HFFc6 (cell line): ENCODE measurements around the gene BCR. TPM values are rescaled to one million over a fixed set of nuclear protein-coding genes. Genes with fewer than 3 reads are reported as not detected.

Experiments
- DNase-seq: peaks from one replicate; pipeline ENCODE4 v3.0.0-alpha.2; 2018
- H3K27ac Mint-ChIP-seq: 2 replicates; pipeline ENCODE4 v1.8.0; 2020; ENCODE audit warnings: mild to moderate bottlenecking, mixed read lengths
- H3K27me3 Mint-ChIP-seq: 2 replicates; pipeline ENCODE4 v1.8.0; 2021; ENCODE audit warnings: mild to moderate bottlenecking, moderate library complexity, mixed read lengths; ENCODE audit not compliant: insufficient read depth
- H3K36me3 Mint-ChIP-seq: 2 replicates; pipeline ENCODE4 v1.8.0; 2021; ENCODE audit warnings: low read depth, mixed read lengths
- H3K4me1 Mint-ChIP-seq: 2 replicates; pipeline ENCODE4 v1.8.0; 2020; ENCODE audit warnings: low read depth, mixed read lengths
- H3K4me3 Mint-ChIP-seq: 2 replicates; pipeline ENCODE4 v1.8.0; 2020; ENCODE audit warnings: mild to moderate bottlenecking, moderate library complexity, mixed read lengths
- H3K9me3 Mint-ChIP-seq: 2 replicates; pipeline ENCODE4 v1.8.0; 2020; ENCODE audit warnings: mild to moderate bottlenecking, mixed read lengths
- total RNA-seq, 6 experiments: library from RNA; stranded (reverse); fragmentation: NEBNext Ultra II Directional; extraction: Animal tissue kit (Norgen Biotek cat#: 25700); gene quantifications; 2 replicates in 1 of 6; 3 replicates in 5 of 6; pipeline ENCODE4 v1.2.3, GENCODE V29; 2021
- TF ChIP-seq, protein P1 (sequence below): fragments of 200-600 bp; sonication (generic); IDR thresholded peaks from 2 replicates; pipeline ENCODE4 v1.5.0; 2021; ENCODE audit warnings: antibody characterized with exemption, mild to moderate bottlenecking

Gene BCR
- total RNA-seq, 6 experiments from 2014 or later: 28.0 to 41.3 (median 31.3) TPM

DNA sequence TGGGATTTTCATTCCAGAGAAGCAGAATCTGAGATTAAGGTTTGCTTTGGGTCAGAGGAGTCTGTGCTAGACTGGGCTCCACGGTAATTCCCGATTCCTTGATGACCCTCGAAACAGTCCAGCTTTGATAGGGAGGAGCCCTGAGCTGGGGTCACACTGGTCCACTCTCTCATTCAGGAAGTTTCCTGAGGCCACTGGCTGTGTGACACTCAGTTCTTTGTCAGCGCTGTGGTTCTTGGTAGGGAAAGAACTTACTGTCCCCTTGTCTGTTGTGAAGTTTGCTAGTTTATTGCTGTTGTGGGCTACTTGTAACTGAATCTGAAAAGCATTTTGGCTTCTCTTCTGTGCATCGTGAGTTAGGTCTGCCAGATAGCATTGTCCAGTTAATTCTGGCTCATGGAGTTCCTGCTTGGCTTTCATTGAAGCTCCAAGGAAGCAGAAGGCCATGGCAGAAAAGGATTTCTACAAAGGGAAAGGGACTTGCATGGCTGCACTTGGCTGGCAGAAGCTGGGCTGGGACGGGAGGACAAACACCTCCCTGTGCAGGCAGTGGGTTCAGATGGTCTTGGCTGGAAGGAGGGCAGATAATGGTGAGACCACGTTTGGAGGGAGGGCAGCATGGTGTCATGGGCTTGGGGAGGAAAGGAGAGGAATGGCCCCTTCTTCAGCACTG lies 23.3 kb downstream of the BCR start:
- Mint-ChIP-seq H3K4me1 (peaks cover 9% of the 10 kb centered on the region), H3K27ac (no peak overlapping the region), H3K27me3 (no peaks in the 10 kb centered on the region; the same call in 1 of the 2 replicates), H3K4me3 (no peak overlapping the region), H3K36me3 (peaks cover 8% of the 10 kb centered on the region; the same call in 1 of the 2 replicates), H3K9me3 (no peaks in the 10 kb centered on the region)
- no peak for DNase-seq
- TF ChIP-seq, protein P1, sequence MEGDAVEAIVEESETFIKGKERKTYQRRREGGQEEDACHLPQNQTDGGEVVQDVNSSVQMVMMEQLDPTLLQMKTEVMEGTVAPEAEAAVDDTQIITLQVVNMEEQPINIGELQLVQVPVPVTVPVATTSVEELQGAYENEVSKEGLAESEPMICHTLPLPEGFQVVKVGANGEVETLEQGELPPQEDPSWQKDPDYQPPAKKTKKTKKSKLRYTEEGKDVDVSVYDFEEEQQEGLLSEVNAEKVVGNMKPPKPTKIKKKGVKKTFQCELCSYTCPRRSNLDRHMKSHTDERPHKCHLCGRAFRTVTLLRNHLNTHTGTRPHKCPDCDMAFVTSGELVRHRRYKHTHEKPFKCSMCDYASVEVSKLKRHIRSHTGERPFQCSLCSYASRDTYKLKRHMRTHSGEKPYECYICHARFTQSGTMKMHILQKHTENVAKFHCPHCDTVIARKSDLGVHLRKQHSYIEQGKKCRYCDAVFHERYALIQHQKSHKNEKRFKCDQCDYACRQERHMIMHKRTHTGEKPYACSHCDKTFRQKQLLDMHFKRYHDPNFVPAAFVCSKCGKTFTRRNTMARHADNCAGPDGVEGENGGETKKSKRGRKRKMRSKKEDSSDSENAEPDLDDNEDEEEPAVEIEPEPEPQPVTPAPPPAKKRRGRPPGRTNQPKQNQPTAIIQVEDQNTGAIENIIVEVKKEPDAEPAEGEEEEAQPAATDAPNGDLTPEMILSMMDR: no peak

DNA sequence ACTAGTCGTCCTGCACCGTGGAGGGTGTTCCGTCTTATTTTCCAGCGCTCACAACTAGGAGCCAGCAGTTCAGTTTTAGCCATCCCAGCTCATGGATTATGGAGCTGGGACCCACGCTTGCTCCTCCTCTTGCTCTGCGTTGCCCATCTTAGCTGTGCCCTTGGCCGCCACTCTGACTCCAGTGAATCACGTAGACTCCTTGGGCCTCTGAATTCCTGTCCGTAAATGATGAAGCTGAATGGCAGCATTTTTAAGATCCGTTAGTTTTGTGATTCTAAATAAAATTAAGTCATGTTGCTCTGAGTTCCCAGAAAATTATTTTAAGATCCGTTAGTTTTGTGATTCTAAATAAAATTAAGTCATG lies 23.8 kb downstream of the BCR start:
- peaks cover 9% of the 10 kb centered on the region for H3K4me1 Mint-ChIP-seq
- no peak overlapping the region for H3K27ac Mint-ChIP-seq
- peaks cover 11% of the 10 kb centered on the region; the same call in 1 of the 2 replicates for H3K36me3 Mint-ChIP-seq
- H3K9me3 Mint-ChIP-seq: no peaks in the 10 kb centered on the region
- no peaks in the 10 kb centered on the region; the same call in 1 of the 2 replicates for H3K27me3 Mint-ChIP-seq
- no peak for DNase-seq
- TF ChIP-seq, protein P1: no peak
- no peak overlapping the region for H3K4me3 Mint-ChIP-seq

DNA sequence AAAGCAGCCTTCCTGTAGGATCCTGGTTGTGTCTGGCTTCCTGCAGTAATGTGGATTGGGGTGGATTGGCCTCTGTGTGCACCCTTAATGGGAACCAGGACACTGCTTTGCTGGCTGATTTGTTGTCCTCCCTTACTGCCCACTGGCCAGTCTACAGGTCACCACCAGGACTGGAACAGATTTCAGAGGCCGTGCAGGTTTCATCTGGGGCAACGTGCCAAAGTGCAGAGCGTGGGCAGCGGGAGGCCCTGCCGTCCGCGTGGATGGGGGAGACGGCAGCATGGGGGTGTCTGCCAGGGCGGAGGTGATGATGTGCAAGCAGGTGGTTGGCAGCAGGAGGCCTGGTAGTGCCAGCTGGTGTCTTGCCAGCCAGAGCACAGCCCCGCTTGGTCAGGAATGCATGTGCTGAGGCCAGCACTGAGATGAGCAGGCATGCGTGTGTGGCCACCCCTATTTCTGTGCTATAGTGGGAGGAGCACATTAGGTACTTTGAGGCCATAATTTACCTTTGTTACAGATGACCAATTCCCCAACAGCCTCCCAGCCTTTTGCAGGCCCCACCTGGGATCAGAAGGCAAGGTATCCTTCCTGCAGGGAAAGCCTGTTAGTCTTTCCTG lies 24.3 kb downstream of the BCR start:
- no peak overlapping the region for H3K27ac Mint-ChIP-seq
- TF ChIP-seq, protein P1: no peak
- no peaks in the 10 kb centered on the region; the same call in 1 of the 2 replicates for H3K27me3 Mint-ChIP-seq
- H3K9me3 Mint-ChIP-seq: no peaks in the 10 kb centered on the region
- peaks cover 11% of the 10 kb centered on the region; the same call in 1 of the 2 replicates for H3K36me3 Mint-ChIP-seq
- DNase-seq: no peak
- no peak overlapping the region for H3K4me3 Mint-ChIP-seq
- H3K4me1 Mint-ChIP-seq: peaks cover 3% of the 10 kb centered on the region

DNA sequence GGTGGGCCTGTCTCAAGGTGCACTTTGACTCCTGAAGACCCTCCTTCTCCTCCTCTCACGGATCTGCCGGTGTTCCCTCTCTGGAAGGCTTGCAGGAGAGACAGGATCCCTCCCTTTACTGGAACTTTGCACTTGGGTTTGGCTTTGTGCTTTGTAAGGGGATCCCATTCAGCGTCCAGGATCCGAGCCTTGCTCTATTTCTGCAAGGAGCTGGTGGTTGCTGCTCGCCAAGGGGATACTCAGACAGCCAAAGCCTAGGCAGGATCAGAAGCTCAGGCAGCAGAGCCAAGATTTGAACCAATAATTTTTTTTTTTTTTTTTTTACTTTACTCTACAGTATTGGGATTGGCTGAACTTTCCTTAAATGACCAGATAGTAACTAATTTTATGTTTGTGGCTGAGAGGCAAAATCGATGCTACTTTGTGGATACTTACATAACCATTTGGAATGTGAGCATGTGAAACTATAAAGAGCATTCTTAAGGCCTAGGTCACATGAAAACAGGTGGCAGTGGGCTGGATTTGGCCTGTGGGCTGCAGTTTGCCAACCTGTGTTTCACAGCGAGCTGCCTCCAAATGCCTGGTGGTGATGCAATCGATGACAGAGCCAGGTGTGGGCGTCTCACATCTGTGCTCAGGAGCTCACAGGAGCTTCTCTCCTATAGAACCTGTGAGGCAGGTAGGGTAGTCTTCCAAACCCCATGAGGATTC lies 25.2 kb downstream of the BCR start:
- H3K36me3 Mint-ChIP-seq: peaks cover 11% of the 10 kb centered on the region; the same call in 1 of the 2 replicates
- no peaks in the 10 kb centered on the region; the same call in 1 of the 2 replicates for H3K27me3 Mint-ChIP-seq
- H3K27ac Mint-ChIP-seq: no peak overlapping the region

DNA sequence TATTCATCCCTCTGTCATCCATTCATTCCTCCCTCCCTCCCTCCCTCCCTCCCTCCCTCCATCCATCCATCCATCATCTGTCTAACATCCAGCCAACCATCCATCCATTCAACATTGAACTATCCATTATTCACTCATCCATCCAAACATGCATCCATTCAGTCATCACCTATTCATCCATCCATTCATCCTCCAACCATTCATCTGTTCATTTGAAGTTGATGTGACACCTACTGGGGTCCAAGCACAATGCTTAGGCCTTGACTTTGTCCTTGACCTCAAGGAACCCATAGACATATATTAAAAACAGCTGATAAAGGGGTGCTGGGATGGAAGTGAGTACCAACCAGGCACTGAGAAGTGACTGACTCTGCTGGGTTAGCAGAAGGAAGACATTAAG lies 26.6 kb downstream of the BCR start:
- Mint-ChIP-seq H3K9me3 (no peaks in the 10 kb centered on the region), H3K4me3 (no peak overlapping the region), H3K27ac (no peak overlapping the region), H3K27me3 (no peaks in the 10 kb centered on the region), H3K36me3 (peaks cover 11% of the 10 kb centered on the region; the same call in 1 of the 2 replicates), H3K4me1 (peaks cover 6% of the 10 kb centered on the region; the same call in 1 of the 2 replicates)
- DNase-seq: no peak
- TF ChIP-seq, protein P1: no peak

More for the DNA sequence above, 25.2 kb downstream of the BCR start:
- H3K9me3 Mint-ChIP-seq: no peaks in the 10 kb centered on the region
- H3K4me1 Mint-ChIP-seq: peaks cover 1% of the 10 kb centered on the region; the same call in 1 of the 2 replicates
- H3K4me3 Mint-ChIP-seq: no peak overlapping the region
- TF ChIP-seq, protein P1: no peak
- no peak for DNase-seq
